Measurements from ENCODE around the gene TECPR2.
"Not testable (repeated sequence)": the region's sequence is repeated elsewhere in the genome, so short reads cannot be mapped to it uniquely, and the experiment has no call there.

Gene TECPR2

DNA sequence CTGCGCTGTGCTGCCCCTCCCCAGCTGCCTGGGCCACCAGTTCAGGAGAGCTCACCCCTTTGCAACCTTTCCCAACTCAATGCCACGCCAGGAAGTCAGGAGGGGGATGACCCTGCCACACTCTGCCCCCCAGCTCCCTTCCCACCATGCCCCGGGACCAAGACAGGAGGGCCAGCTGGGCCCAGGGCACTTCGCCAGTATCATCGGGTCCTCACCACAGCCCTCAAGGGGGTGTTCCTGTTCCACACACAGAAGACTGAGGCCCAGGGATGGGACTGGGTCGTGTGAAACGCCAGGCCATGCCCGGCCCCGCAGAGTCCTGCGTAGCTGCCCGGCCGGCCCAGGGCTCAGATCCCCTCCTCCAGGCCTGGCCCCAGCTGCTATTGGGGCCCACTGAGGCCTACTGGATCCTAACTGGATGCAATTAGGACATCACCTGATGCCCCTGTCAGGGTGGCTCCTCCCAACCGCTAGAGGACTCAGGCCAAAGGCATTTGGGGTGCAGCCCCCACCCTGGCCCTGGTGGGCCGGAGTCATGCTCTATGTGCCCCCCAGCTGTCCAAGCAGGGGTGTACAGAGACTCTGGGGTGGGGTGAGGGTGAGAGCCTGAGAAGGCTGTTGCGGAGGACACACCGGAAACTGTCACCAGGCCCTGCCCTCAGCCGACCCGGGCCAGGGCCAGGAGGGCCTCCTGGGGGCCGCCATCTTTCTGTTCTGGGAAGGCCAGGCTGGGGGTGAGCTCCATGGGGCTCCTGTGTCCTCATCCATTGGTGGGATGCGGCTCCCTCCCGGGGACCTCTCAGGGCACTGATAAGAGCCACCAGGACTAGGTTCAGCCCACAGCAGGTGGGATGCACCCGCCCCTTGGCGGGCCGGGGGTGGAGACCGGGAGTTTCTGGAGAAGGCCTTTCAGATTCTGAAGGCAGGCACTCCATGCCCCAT is 176.1 kb downstream of the TECPR2 start:
- TF ChIP-seq PAX5 (IDR thresholded peaks at IDR 0.05; ENCODE audit: insufficient read depth, low read length, severe bottlenecking): no peak
- TF ChIP-seq SPI1 (IDR thresholded peaks at IDR 0.05; ENCODE audit: low read depth, low read length): no peak
- no peak for TF ChIP-seq POLR2AphosphoS5 (IDR thresholded peaks at IDR 0.05; ENCODE audit: low read depth, low read length)
- TF ChIP-seq POU2F2 (IDR thresholded peaks at IDR 0.05; ENCODE audit: low read depth, low read length): no peak
- TF ChIP-seq POLR2A (IDR thresholded peaks at IDR 0.05; ENCODE audit: low read depth, low read length): no peak
- TF ChIP-seq TAF1 (IDR thresholded peaks at IDR 0.05; ENCODE audit: low read depth, low read length): no peak
- DNase-seq (ENCODE audit: insufficient read length, low spot score) (no peak), FAIRE-seq (no peak)

DNA sequence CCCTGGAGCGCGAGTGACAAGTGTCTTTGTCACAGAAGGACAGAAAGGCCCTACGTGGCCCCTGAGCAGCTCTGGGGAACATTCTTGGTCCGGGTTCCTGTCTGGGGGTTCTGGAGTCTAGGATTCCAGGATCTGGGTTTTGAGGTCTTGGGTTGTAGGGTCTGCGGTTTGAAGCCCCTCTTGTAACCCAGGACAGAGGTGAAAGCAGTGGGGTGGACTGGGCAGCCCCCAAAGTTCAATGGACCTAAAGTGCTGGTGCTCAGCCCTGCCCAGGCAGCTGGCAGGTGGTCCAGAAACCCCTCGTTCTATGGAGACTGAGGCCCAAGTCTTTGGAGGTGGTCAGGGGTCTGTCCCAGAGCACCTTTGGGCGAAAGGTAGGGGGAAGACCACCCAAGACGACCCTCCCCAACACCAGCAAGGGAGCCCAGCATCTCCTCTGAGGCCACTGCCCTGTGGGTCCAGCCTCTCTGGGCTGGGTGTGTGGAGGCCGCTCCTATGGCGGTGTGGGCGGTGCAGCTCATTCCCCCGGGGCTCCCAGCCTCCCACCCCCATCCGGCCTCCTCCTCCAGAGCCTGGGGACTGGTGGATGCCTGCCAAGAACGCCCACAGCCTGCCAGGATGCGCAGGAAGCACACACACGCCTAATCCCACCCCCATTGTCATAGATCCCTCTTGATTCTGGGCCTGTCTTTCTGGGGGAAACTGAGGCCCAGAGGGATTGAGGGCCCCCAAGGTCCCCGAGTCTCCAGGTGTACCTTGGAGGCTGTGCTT is 177.0 kb downstream of the TECPR2 start:
- no peak for DNase-seq (ENCODE audit: insufficient read length, low spot score)
- TF ChIP-seq SPI1 (IDR thresholded peaks at IDR 0.05; ENCODE audit: low read depth, low read length) (no peak), POLR2AphosphoS5 (IDR thresholded peaks at IDR 0.05; ENCODE audit: low read depth, low read length) (no peak), PAX5 (IDR thresholded peaks at IDR 0.05; ENCODE audit: insufficient read depth, low read length, severe bottlenecking) (no peak), POLR2A (IDR thresholded peaks at IDR 0.05; ENCODE audit: low read depth, low read length) (no peak), POU2F2 (IDR thresholded peaks at IDR 0.05; ENCODE audit: low read depth, low read length) (no peak), TAF1 (IDR thresholded peaks at IDR 0.05; ENCODE audit: low read depth, low read length) (no peak)
- no peak for FAIRE-seq

DNA sequence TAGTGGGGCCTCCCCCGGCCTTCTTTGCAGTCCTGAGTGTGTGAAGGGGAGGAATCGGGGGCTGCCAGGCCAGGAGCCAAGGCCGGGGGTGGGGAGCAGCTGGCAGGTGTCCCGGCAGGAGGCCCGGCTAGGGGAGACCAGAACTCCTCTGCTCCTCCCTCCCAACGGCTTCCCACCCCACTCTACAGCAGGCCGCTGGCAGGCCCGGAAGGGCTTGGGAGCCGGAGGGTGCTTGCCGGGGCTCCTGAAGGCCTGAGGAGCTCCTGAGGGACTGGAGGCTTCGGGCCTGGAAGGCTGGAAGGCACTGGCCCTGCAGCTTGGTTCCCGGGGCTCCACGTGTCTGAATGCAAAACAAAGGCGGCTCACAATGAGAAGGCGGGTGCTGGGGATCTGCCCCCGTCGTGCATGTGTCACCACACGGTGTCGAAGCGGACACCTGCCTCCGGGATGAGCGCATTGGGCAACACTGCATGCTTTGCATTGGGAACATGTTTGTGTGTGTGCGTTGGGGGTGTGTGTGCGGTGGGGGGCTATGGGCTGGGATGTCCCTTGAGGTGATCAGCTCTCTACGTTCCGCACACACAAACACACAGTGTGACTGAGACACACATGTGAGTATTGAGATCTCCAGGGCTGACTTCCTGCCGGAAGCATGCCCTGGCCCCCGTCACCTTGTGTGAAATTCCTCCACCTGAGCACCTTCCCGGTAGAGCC is 177.7 kb downstream of the TECPR2 start:
- TF ChIP-seq POLR2AphosphoS5 (IDR thresholded peaks at IDR 0.05; ENCODE audit: low read depth, low read length) (no peak), POLR2A (IDR thresholded peaks at IDR 0.05; ENCODE audit: low read depth, low read length) (no peak), PAX5 (IDR thresholded peaks at IDR 0.05; ENCODE audit: insufficient read depth, low read length, severe bottlenecking) (no peak), POU2F2 (IDR thresholded peaks at IDR 0.05; ENCODE audit: low read depth, low read length) (no peak), TAF1 (IDR thresholded peaks at IDR 0.05; ENCODE audit: low read depth, low read length) (no peak), SPI1 (IDR thresholded peaks at IDR 0.05; ENCODE audit: low read depth, low read length) (no peak)
- no peak for FAIRE-seq

GRCh38 chr14:102541029-102541491 is 178.3 kb downstream of the TECPR2 start:
- not testable (repeated sequence) for FAIRE-seq

More for the DNA sequence above, 177.7 kb downstream of the TECPR2 start:
- no peak for DNase-seq (ENCODE audit: insufficient read length, low spot score)

GRCh38 chr14:102541771-102542170 is 179.0 kb downstream of the TECPR2 start:
- FAIRE-seq (no peak), DNase-seq (ENCODE audit: insufficient read length, low spot score) (no peak)
- TF ChIP-seq PAX5 (IDR thresholded peaks at IDR 0.05; ENCODE audit: insufficient read depth, low read length, severe bottlenecking) (no peak), TAF1 (IDR thresholded peaks at IDR 0.05; ENCODE audit: low read depth, low read length) (no peak), POLR2AphosphoS5 (IDR thresholded peaks at IDR 0.05; ENCODE audit: low read depth, low read length) (no peak), POLR2A (IDR thresholded peaks at IDR 0.05; ENCODE audit: low read depth, low read length) (no peak), SPI1 (IDR thresholded peaks at IDR 0.05; ENCODE audit: low read depth, low read length) (no peak), POU2F2 (IDR thresholded peaks at IDR 0.05; ENCODE audit: low read depth, low read length) (no peak)

More at GRCh38 chr14:102541029-102541491, 178.3 kb downstream of the TECPR2 start:
- DNase-seq (ENCODE audit: insufficient read length, low spot score): not testable (repeated sequence)

DNA sequence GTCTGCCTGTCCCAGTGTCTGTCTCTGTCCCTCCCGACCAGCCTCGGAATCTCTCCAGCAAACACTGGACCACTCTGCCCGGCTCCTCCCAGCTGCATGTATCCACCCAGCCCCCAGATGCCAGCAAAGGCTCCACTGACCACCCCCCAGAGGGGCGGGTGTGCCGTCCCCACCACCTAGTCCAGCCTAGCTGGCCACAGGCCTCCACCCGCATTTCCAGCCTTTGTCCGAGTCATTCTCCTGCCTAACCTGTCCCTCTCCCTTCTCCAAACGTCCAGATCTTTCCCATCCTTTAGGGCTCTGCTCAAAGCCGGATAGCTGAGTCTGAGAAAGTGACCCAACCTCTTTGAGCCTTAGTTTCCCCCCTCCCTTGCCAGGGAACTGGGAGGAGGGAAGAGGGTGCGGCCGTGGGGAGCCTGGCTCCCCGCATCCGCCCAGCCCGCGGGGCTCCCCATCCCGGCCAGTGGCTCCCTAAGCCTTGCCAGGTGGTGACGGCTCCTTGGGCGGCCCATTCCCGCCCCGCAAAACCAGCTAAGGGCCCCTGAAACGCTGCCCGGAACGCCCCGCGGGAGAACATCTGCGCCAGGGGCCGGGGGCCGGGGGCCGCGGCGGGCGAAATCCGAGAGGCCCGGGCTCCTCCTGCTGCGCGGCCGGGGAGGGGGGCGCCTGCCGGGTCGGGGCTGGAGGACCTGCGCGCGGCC is 181.5 kb downstream of the TECPR2 start:
- DNase-seq (ENCODE audit: insufficient read length, low spot score) (no peak), FAIRE-seq (no peak)
- TF ChIP-seq POLR2A (IDR thresholded peaks at IDR 0.05; ENCODE audit: low read depth, low read length): no peak
- TF ChIP-seq SPI1 (IDR thresholded peaks at IDR 0.05; ENCODE audit: low read depth, low read length): no peak
- no peak for TF ChIP-seq PAX5 (IDR thresholded peaks at IDR 0.05; ENCODE audit: insufficient read depth, low read length, severe bottlenecking)
- no peak for TF ChIP-seq TAF1 (IDR thresholded peaks at IDR 0.05; ENCODE audit: low read depth, low read length)
- TF ChIP-seq POU2F2 (IDR thresholded peaks at IDR 0.05; ENCODE audit: low read depth, low read length): no peak
- no peak for TF ChIP-seq POLR2AphosphoS5 (IDR thresholded peaks at IDR 0.05; ENCODE audit: low read depth, low read length)

DNA sequence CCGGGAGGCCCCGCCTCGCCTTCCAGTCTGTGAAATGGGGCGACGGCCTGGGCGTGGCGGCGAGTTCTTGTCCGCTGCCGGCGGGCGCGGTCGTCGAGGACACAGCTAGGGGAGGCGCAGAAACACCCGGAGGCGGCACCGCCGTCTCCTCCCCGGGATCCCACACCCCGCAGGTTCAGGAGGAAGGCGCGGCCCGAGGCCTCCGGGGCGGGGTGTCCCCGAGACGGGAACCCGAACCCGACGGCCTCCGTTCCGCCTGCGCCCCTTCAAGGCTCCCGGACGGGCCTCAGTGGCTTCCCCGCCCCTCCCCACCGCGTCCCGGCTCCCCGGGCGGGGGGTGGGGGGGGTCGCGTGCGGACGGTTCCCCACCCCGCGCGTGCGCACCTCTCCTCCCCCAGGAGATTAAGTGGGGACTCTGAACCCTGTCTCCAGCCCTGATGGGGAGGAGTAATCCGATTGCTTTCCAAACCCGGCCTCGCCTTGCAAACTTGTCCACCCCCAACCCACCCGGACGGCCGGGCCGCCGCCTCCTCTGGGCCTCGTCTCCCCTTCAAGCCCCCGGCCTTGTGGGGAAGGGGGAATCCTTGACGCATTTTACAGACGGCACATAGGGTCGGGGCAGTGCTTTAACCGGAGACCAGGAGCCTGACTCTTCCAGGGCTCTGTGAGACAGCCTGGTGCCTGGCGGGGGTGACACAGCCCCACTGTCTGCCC is 182.2 kb downstream of the TECPR2 start:
- TF ChIP-seq POU2F2 (IDR thresholded peaks at IDR 0.05; ENCODE audit: low read depth, low read length) (no peak), PAX5 (IDR thresholded peaks at IDR 0.05; ENCODE audit: insufficient read depth, low read length, severe bottlenecking) (no peak), POLR2A (IDR thresholded peaks at IDR 0.05; ENCODE audit: low read depth, low read length) (no peak), TAF1 (IDR thresholded peaks at IDR 0.05; ENCODE audit: low read depth, low read length) (no peak)
- no peak for FAIRE-seq

More for the DNA sequence above, 182.2 kb downstream of the TECPR2 start:
- no peak for DNase-seq (ENCODE audit: insufficient read length, low spot score)
